Hepatocyte (in vitro differentiated cells): ENCODE measurements around the gene SCP2. TPM values are rescaled to one million over a fixed set of nuclear protein-coding genes. Genes with fewer than 3 reads are reported as not detected.

Experiments used
- DNase-seq: peaks from one replicate; pipeline ENCODE4 v3.0.0-alpha.2; 2016; ENCODE audit warnings: low spot score
- H2AFZ ChIP-seq: fragments of 200-600 bp; sonication (generic); 2 replicates; pipeline ENCODE4 v1.6.0; 2016; ENCODE audit warnings: antibody characterized with exemption, mild to moderate bottlenecking
- H3K27ac ChIP-seq: fragments of 200-600 bp; sonication (generic); 2 replicates; pipeline ENCODE4 v1.5.1; 2016; ENCODE audit warnings: mild to moderate bottlenecking
- H3K27me3 ChIP-seq: fragments of 200-600 bp; sonication (generic); 2 replicates; pipeline ENCODE4 v1.6.1; 2016
- H3K36me3 ChIP-seq: fragments of 200-600 bp; sonication (generic); replicated peaks from 2 replicates; pipeline ENCODE4 v1.5.1; 2016; ENCODE audit warnings: low read depth; ENCODE audit not compliant: insufficient read depth
- H3K4me1 ChIP-seq: fragments of 200-600 bp; sonication (generic); 2 replicates; pipeline ENCODE4 v1.5.1; 2016; ENCODE audit warnings: mild to moderate bottlenecking, moderate library complexity; ENCODE audit not compliant: insufficient read depth
- H3K4me2 ChIP-seq: fragments of 200-600 bp; sonication (generic); 2 replicates; pipeline ENCODE4 v1.6.0; 2016
- H3K4me3 ChIP-seq: fragments of 200-600 bp; sonication (generic); 2 replicates; pipeline ENCODE4 v1.5.1; 2016; ENCODE audit warnings: mild to moderate bottlenecking
- H3K79me2 ChIP-seq: fragments of 200-600 bp; sonication (generic); 2 replicates; pipeline ENCODE4 v1.6.0; 2017; ENCODE audit warnings: mild to moderate bottlenecking
- H3K9me2 ChIP-seq: fragments of 200-600 bp; sonication (generic); replicated peaks from 2 replicates; pipeline ENCODE4 v1.6.0; 2017; ENCODE audit warnings: mild to moderate bottlenecking; ENCODE audit not compliant: insufficient read depth
- H3K9me3 ChIP-seq: fragments of 200-600 bp; sonication (generic); 2 replicates; pipeline ENCODE4 v1.5.1; 2016; ENCODE audit warnings: low read depth, mild to moderate bottlenecking
- H4K20me1 ChIP-seq: fragments of 200-600 bp; sonication (generic); 2 replicates; pipeline ENCODE4 v1.6.0; 2016; ENCODE audit warnings: mild to moderate bottlenecking; ENCODE audit not compliant: insufficient read depth, poor library complexity, severe bottlenecking
- EZH2 ChIP-seq: fragments of 200-600 bp; sonication (generic); IDR thresholded peaks from 2 replicates; pipeline ENCODE4 v1.6.1; 2016; ENCODE audit warnings: antibody characterized with exemption, mild to moderate bottlenecking, borderline replicate concordance
- EZH2phosphoT487 ChIP-seq: fragments of 200-600 bp; sonication (generic); IDR thresholded peaks from one replicate; pipeline ENCODE4 v1.6.1; 2018; ENCODE audit warnings: antibody characterized with exemption, mild to moderate bottlenecking, low read depth, moderate library complexity; ENCODE audit not compliant: unreplicated experiment, severe bottlenecking
- WGBS: methylation state at CpG from one replicate; pipeline ENCODE4 v1.1.6; 2016; ENCODE audit warnings: low lambda C conversion rate; ENCODE audit errors: missing lambda C conversion rate; 5-methylcytosine and 5-hydroxymethylcytosine counted together
- polyA plus RNA-seq: library from polyadenylated mRNA; unstranded; fragments of >200 nt; fragmentation: Nextera tagmentation; extraction: Ambion mirVana; gene quantifications from 2 replicates; pipeline ENCODE4 v1.2.1, GENCODE V29; 2016
- total RNA-seq: library from RNA; depleted of rRNA; stranded (reverse); fragments of >200 nt; gene quantifications from 2 replicates; pipeline ENCODE4 v1.2.3, GENCODE V29; 2014
- TF ChIP-seq, protein P1 (sequence below): fragments of 200-600 bp; sonication (generic); IDR thresholded peaks from 2 replicates; pipeline ENCODE4 v1.5.1; 2016; ENCODE audit warnings: antibody characterized with exemption, mild to moderate bottlenecking; ENCODE audit not compliant: poor library complexity

SCP2 gene
- total and polyA plus RNA-seq, 2 experiments from 2014 or later: 201 to 310 TPM

DNA sequence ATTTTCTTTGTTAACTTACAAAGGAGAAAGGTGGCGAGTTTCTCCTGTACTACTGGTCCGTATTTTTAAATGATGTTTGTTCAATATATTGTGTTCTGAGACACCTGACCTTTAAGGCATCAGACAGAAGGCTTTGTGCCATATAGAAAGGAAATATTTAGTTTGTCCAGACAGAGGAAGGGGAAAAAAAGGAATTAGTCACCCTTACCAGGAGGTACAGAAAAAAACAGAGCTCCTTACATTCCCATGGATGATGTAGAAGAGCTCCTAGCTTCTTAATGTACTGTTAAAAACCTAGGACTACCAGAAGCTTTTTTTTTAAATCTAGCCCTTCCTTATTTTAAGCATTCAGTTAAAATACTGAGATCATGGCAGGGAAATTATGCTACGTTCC, 122.5 kb downstream of the SCP2 start:
- H4K20me1 ChIP-seq: no peaks in the 10 kb centered on the region
- no peaks in the 10 kb centered on the region for H3K9me3 ChIP-seq
- H3K4me2 ChIP-seq: no peak overlapping the region
- H3K27me3 ChIP-seq: no peaks in the 10 kb centered on the region
- WGBS: 90% methylated on average over 3 of the region's 3 CpGs
- no peaks in the 10 kb centered on the region for H3K36me3 ChIP-seq
- no peak overlapping the region for H2AFZ ChIP-seq
- H3K79me2 ChIP-seq: no peaks in the 10 kb centered on the region
- no peak overlapping the region for H3K27ac ChIP-seq
- H3K4me1 ChIP-seq: peaks cover 4% of the 10 kb centered on the region
- TF ChIP-seq EZH2 (no peak), EZH2phosphoT487 (no peak)
- TF ChIP-seq, protein P1, sequence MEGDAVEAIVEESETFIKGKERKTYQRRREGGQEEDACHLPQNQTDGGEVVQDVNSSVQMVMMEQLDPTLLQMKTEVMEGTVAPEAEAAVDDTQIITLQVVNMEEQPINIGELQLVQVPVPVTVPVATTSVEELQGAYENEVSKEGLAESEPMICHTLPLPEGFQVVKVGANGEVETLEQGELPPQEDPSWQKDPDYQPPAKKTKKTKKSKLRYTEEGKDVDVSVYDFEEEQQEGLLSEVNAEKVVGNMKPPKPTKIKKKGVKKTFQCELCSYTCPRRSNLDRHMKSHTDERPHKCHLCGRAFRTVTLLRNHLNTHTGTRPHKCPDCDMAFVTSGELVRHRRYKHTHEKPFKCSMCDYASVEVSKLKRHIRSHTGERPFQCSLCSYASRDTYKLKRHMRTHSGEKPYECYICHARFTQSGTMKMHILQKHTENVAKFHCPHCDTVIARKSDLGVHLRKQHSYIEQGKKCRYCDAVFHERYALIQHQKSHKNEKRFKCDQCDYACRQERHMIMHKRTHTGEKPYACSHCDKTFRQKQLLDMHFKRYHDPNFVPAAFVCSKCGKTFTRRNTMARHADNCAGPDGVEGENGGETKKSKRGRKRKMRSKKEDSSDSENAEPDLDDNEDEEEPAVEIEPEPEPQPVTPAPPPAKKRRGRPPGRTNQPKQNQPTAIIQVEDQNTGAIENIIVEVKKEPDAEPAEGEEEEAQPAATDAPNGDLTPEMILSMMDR: no peak
- DNase-seq: no peak
- H3K9me2 ChIP-seq: no peaks in the 10 kb centered on the region
- H3K4me3 ChIP-seq: no peak overlapping the region

- Histone ChIP-seq H4K20me1 (no peaks in the 10 kb centered on the region), H3K4me1 (peaks cover 4% of the 10 kb centered on the region), H3K79me2 (no peaks in the 10 kb centered on the region), H3K9me2 (no peaks in the 10 kb centered on the region), H3K9me3 (no peaks in the 10 kb centered on the region), H3K4me3 (no peak overlapping the region), H2AFZ (no peak overlapping the region), H3K36me3 (no peaks in the 10 kb centered on the region), H3K4me2 (no peak overlapping the region), H3K27ac (no peak overlapping the region), H3K27me3 (no peaks in the 10 kb centered on the region)
- no peak for DNase-seq
- WGBS: 94% methylated on average over 2 of the region's 2 CpGs
- TF ChIP-seq EZH2: no peak
These were observed 123.2 kb downstream of the SCP2 start for GRCh38 chr1:53050310-53050709.

- no peak overlapping the region for H3K4me3 ChIP-seq
- no peaks in the 10 kb centered on the region for H4K20me1 ChIP-seq
- H3K9me3 ChIP-seq: no peaks in the 10 kb centered on the region
- no peaks in the 10 kb centered on the region for H3K36me3 ChIP-seq
- TF ChIP-seq EZH2: no peak
- no peak overlapping the region for H2AFZ ChIP-seq
- no peak overlapping the region for H3K27ac ChIP-seq
- 54% methylated on average over 1 of the region's 1 CpG for WGBS
- no peaks in the 10 kb centered on the region for H3K27me3 ChIP-seq
- no peaks in the 10 kb centered on the region for H3K9me2 ChIP-seq
- no peaks in the 10 kb centered on the region for H3K79me2 ChIP-seq
- H3K4me2 ChIP-seq: no peak overlapping the region
- DNase-seq: no peak
- H3K4me1 ChIP-seq: peaks cover under 1% of the 10 kb centered on the region
These were observed 124.6 kb downstream of the SCP2 start for GRCh38 chr1:53051676-53052075.

DNA sequence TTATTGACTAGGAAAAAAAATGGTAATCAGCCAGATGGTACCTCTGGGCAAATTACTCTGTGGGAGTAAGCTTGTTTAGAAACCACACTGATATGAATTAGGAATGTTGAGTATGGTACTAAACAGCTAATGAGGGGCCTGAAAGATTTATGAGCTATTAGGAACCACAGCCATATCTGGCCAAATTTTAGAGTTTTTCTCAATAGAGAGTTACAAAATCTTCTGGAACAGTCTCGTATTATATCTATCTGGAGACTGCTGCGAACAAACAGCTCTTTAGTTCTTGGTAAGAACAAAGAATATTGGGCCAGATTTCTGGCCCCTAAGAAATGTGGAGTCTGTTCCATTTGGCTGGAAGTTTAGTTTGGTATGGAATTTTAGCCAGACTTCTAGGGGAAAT, 130.1 kb downstream of the SCP2 start:
- Histone ChIP-seq H3K4me3 (no peak overlapping the region), H3K9me3 (no peaks in the 10 kb centered on the region), H3K27ac (no peak overlapping the region), H3K27me3 (peaks cover 35% of the 10 kb centered on the region), H4K20me1 (no peaks in the 10 kb centered on the region), H3K4me1 (peaks cover 10% of the 10 kb centered on the region), H3K9me2 (no peaks in the 10 kb centered on the region), H3K4me2 (no peak overlapping the region), H3K36me3 (no peaks in the 10 kb centered on the region), H3K79me2 (no peaks in the 10 kb centered on the region), H2AFZ (no peak overlapping the region)
- 65% methylated on average over 2 of the region's 2 CpGs for WGBS
- DNase-seq: no peak
- no peak for TF ChIP-seq EZH2
- TF ChIP-seq EZH2phosphoT487: no peak
- TF ChIP-seq, protein P1: no peak
